22Rv1 (cell line): Measurements from ENCODE around the gene INPPL1.

ENCODE experiments used
- H3K27ac ChIP-seq: fragments of 450-650 bp; 2 replicates; pipeline ENCODE4 v1.5.1; 2017
- CTCF ChIP-seq: fragments of 450-650 bp; IDR thresholded peaks from 2 replicates; pipeline ENCODE4 v1.5.1; 2017; ENCODE audit warnings: mild to moderate bottlenecking
- ZFX ChIP-seq: fragments of 450-650 bp; IDR thresholded peaks from 2 replicates; pipeline ENCODE4 v1.6.1; 2017; ENCODE audit warnings: antibody characterized with exemption, borderline replicate concordance

The INPPL1 gene

GRCh38 chr11:72220696-72221363 lies 3.7 kb upstream of the INPPL1 start:
- TF ChIP-seq CTCF = no peak
- TF ChIP-seq ZFX = no peak
- H3K27ac ChIP-seq = no peak overlapping the region

DNA sequence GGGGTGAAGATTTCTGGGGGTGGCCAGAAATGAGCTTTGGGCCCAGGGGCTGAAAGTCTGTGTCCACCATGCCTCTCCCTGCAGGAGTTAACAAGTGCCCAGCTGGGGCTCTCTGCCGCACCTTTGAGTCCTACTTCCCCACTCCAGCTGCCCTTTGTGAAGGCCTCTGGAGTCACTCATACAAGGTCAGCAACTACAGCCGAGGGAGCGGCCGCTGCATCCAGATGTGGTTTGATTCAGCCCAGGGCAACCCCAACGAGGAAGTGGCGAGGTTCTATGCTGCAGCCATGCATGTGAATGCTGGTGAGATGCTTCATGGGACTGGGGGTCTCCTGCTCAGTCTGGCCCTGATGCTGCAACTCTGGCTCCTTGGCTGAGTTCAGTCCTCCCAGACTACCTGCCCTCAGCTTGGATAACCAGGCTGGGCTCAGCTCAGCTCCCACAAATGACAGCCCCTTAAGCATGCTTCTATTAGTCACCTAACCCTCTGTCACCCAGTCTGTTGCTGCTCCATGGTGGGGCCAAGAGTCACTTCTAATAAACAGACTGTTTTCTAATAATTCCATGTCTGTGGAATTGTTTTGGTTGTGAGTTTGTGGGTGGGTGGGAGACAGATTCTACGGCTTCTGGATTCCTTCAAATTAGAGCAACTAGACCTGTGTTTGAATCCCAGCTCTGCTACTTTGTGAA lies 3.0 kb upstream of the INPPL1 start:
- no peak for TF ChIP-seq ZFX
- no peak for TF ChIP-seq CTCF
- H3K27ac ChIP-seq = peak overlapping the region; percentile 96; the same call in 1 of the 2 replicates

DNA sequence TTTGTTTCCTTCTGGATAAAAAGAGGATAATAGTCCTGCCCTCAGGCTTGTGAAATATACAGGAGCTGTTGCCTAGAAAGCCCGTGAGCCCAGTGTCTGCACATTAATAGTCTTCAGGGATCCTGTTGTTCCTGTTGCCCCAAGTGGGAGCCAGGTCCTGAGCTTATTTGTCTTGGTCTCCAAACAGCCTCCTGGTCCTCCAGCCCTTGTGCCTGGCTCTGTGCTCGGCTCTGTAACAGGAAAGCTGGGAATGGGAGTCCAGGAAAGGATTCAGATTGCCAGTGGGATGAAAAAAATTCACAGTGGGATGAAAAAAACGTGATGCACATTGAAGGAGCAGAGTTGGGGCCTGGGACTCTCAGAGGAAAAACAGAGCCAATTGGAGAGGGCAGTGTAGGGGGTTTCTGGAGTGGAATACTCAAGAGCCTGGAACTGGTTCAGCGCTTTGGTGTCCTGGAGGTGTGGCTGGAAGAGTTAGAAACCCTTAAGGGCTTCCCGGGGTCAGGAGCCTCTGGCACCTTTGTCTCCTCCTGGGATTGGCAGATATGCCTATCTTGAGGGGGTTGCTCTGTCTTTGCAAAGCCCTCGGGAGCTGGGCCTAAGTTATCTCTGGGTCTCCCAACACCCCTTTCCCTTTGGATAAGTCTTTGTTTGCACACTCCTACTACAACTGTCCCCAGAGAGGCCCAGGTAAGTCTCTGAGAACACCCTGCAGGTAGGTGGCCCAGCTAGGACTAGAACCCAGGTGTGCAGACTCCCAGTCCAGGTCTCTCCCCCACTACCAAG lies 2.3 kb upstream of the INPPL1 start:
- TF ChIP-seq ZFX (no peak), CTCF (no peak)
- H3K27ac ChIP-seq = peak overlapping the region; percentile 96

GRCh38 chr11:72222907-72223614 lies 1.5 kb upstream of the INPPL1 start:
- TF ChIP-seq ZFX = no peak
- TF ChIP-seq CTCF = peak; percentile 9; the same call in 1 of the 2 replicates
- H3K27ac ChIP-seq = peak overlapping the region; percentile 96

DNA sequence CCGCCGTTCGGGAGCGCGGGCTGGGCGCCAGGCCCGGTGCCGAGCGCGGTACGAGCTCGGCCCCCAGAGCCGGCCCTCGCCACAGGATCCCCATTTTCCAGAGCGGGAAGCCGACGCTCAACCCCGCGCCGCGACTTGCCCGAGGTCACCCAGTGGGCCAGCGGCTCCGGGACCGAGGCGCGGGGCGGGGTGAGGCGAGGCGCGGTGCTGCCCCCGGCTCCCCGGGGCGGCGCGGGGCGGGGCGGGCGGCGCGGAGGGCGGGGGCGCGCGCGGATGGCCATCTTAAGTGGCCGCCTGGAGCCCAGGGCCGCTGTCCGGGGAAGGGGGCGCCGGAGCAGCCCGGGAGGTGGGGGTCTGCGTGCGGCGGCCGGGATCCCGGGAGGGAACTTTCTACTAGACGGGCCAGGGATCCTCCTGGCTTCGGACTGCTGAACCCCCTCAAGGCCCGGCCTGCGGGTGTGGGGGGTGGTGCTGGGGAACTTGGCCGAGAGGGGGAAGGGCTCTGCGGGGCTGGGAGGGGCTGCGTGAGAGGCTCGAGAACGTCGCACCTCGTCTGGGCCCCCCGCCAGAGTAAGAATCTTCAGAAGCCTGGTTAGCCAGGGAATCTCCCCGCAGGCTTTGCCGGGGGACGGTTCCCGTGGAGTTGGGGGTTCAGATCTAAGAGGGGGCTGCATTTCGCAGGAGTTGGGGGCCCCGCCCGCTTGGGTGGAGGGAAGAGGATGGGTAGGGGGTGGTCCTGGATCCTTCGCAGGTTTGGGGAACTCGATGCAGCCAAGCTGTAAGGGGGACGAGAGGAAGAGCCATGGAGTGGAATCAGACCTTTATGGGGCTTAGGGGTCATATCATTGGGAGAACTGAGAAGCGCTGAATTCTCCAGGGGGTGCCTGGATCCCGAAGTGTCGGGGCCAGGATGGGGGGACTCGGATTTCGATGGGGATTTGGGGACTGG lies 678 bp upstream of the INPPL1 start:
- peak overlapping the region; percentile 96 for H3K27ac ChIP-seq
- no peak for TF ChIP-seq ZFX
- TF ChIP-seq CTCF = peak; percentile 4; the same call in 1 of the 2 replicates

DNA sequence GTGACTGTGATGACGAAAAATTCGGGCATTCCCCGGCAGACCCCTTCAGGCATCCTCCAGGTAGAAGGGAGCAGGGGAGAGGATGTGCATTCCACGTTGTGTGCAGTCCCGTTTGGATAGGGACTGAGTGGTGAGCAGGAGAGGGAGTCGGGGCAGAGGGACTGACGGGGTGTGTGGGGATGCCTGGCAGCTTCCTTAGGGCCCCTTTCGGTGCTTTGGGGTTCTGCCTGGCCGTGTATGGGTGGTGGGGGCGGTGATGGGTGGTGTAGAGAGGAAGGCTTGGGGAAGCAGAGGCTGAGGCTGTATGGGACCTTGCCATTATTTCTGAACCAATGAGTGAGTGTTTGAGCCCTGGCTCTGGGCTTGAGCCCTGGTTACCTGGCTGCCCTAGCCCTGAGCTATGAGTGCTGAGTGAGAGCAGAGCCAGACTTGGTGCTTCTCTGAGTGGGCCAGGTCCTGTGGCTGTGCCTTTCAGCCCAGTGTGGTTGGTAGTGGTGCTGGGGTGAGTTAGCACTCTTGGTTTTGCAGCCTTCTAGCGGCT lies 914 bp downstream of the INPPL1 start:
- H3K27ac ChIP-seq = peak overlapping the region; percentile 96

More for the DNA sequence above, 914 bp downstream of the INPPL1 start:
- TF ChIP-seq CTCF (no peak), ZFX (no peak)
